Activated CD8-positive, alpha-beta memory T cell treated with anti-CD3 and anti-CD28 coated beads for 4 hours (primary cell): ENCODE measurements around the gene GHRH.

Experiments
- DNase-seq, 2 donors: peaks; one replicate each; pipeline ENCODE4 v3.0.0-alpha.2; 2020; ENCODE audit warnings: low read depth in 2 of 2

GHRH gene

DNA sequence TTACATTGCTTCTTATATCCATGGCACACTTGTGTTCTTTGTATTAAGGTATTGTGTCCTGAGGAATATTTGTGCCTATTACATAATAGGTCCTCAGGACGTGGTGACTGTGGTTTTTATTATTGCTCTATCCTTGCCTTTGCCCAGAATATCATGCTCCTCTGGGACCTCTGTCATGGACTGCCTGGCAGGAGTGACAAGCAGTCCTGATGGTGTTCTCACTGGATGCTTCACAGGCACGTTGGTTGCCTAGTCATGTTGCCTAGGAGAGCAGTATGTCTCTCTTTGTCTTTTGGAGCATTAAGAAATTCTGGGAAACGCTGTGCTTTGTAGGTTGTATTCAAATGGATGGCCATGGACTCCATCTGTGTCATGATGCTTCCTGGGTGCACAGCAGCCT, 57.6 kb downstream of the GHRH start:
- no peak for DNase-seq

DNA sequence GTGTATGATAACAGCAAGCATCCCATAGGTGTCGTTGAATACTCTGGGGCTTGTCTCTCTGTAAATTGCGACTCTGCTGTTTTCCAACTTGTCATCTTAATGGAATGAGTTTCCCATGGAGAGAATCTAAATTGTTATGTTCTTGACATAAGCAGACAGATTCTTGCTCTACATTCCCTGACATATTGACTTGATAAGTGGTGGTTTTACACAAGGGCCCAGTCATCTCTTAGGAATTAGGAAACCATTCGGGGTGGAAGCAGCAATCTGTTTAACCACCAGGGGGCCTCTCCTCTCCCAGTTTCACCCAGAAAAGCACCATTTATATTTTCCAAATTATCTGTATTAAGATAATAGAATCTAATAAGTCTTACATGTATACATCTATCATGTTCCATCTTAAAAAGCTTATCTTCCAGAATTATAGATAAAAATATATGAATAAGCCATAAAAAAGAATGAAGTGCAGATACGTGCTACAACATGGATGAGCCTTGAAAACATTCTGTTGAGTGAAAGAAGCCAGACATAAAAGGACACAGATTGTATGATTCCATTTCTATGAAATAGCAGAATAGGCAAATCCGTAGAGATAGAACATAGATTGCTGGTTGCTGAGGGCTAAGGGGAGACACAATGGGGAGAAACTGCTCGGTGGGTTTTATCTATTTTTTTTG, 59.2 kb downstream of the GHRH start:
- no peak for DNase-seq

DNA sequence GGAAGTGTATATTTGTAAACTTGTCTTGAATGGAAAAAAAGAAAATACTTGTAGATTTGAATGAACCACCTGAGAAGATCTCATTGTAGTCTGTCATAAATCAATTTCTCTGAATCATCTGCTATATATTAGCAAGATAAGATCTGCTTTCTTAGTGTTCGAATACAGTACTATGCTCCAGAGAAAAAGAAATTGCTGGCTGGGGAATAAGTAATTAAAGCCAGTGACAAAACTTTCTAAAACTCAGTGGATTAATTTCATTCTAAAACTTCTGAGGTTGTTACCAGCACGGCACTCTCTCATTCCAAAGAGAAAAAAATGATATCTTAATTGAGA, 59.8 kb downstream of the GHRH start:
- no peak for DNase-seq
